Endodermal cell (in vitro differentiated cells): ENCODE measurements around the gene OPN1SW. TPM values are rescaled to one million over a fixed set of nuclear protein-coding genes. Genes with fewer than 3 reads are reported as not detected.

Experiments
- DNase-seq: peaks from one replicate; pipeline ENCODE4 v3.0.0-alpha.2; 2017
- H3K27ac ChIP-seq: 2 replicates; pipeline ENCODE4 v1.5.1; 2013; ENCODE audit warnings: mild to moderate bottlenecking, low read depth, low read length, moderate library complexity
- H3K27me3 ChIP-seq: 2 replicates; pipeline ENCODE4 v1.6.1; 2013; ENCODE audit warnings: mild to moderate bottlenecking, low read length, moderate library complexity; ENCODE audit not compliant: insufficient read depth, control insufficient read depth, poor library complexity, severe bottlenecking
- H3K36me3 ChIP-seq: 2 replicates; pipeline ENCODE4 v1.7.0; 2013; ENCODE audit warnings: mild to moderate bottlenecking, low read length, moderate library complexity; ENCODE audit not compliant: control insufficient read depth, insufficient read depth
- H3K4me1 ChIP-seq: one replicate; pipeline ENCODE4 v1.7.0; 2013; ENCODE audit warnings: low read length; ENCODE audit not compliant: control insufficient read depth, insufficient read depth
- H3K4me3 ChIP-seq: 2 replicates; pipeline ENCODE4 v1.5.1; 2013; ENCODE audit warnings: mild to moderate bottlenecking, low read length, moderate library complexity
- H3K9ac ChIP-seq: 2 replicates; pipeline ENCODE4 v1.6.1; 2013; ENCODE audit warnings: mild to moderate bottlenecking, low read length, moderate library complexity; ENCODE audit not compliant: poor library complexity, severe bottlenecking; ENCODE audit errors: extremely low read depth
- H3K9me3 ChIP-seq: 2 replicates; pipeline ENCODE4 v1.6.1; 2013; ENCODE audit warnings: mild to moderate bottlenecking, low read length, moderate library complexity; ENCODE audit not compliant: control insufficient read depth
- H3K27ac Mint-ChIP-seq: 2 replicates; pipeline ENCODE4 v1.8.0; 2020; ENCODE audit warnings: mixed read lengths
- H3K27me3 Mint-ChIP-seq: 2 replicates; pipeline ENCODE4 v1.8.0; 2021; ENCODE audit warnings: mild to moderate bottlenecking, mixed read lengths; ENCODE audit not compliant: insufficient read depth
- H3K36me3 Mint-ChIP-seq: 2 replicates; pipeline ENCODE4 v1.8.0; 2020; ENCODE audit warnings: low read depth, mixed read lengths
- H3K4me1 Mint-ChIP-seq: 2 replicates; pipeline ENCODE4 v1.8.0; 2020; ENCODE audit warnings: mixed read lengths
- H3K4me3 Mint-ChIP-seq: 2 replicates; pipeline ENCODE4 v1.8.0; 2020; ENCODE audit warnings: mild to moderate bottlenecking, moderate library complexity, mixed read lengths
- H3K9me3 Mint-ChIP-seq: 2 replicates; pipeline ENCODE4 v1.8.0; 2020; ENCODE audit warnings: mild to moderate bottlenecking, mixed read lengths
- WGBS, 2 experiments: methylation state at CpG; one replicate each; pipeline versions ENCODE4 v1.1.5 to v1.1.7; 2013; ENCODE audit warnings: missing lambda C conversion rate in 2 of 2, mixed read lengths in 1 of 2; ENCODE audit not compliant: insufficient coverage in 1 of 2, insufficient read length in 1 of 2; 5-methylcytosine and 5-hydroxymethylcytosine counted together
- total RNA-seq, 2 donors: library from RNA; stranded (reverse); fragmentation: NEBNext Ultra II Directional in 1 of 2; extraction: Animal tissue kit (Norgen Biotek cat#: 25700) in 1 of 2; gene quantifications; 2 replicates in 1 of 2; 3 replicates in 1 of 2; pipeline ENCODE4 v1.2.1, GENCODE V29; 2021
- TF ChIP-seq, protein P1 (sequence below): fragments of 200-600 bp; sonication (generic); conservative IDR thresholded peaks from 2 replicates; pipeline ENCODE4 v1.5.0; 2021; ENCODE audit warnings: antibody characterized with exemption, mild to moderate bottlenecking

OPN1SW gene
- total RNA-seq, 2 donors from 2014 or later, result not detected

DNA sequence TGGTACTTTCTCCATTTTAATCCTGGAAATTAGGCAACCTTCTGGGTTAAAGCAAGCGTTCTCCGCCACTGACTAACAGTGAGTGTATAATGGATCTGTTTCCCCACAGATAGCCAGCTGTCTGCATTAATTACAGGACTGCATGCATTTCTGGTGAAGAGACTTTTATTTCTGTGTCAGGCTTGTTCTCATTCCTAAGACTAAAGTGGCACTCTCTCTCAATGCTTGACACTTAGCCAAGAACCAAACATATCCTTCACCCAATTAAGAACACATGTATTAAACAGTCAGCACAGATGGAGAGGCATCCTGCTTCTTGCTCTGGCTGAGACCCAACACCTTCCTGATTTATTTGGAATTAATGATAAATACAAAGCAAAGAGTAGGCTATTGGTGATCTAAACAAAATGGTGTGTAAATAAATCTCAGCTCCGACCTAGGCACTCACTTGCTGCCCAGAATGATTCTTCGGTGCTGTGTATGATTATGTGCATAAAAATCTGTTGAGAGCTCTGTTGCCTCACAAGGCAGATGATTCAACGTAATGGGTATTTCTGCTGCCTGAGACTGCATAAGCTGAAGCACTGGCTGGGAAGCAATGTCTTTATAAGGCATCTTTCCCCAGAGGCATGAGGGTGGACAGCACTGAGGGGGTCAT is 19.6 kb downstream of the OPN1SW start:
- no peaks in the 10 kb centered on the region for H3K9me3 ChIP-seq
- WGBS, 2 experiments, result 94 to 97% methylated on average over 5 of the region's 5 CpGs
- no peaks in the 10 kb centered on the region for H3K27me3 ChIP-seq
- no peak overlapping the region for H3K27ac ChIP-seq
- H3K4me3 Mint-ChIP-seq, result no peak overlapping the region
- TF ChIP-seq, protein P1, sequence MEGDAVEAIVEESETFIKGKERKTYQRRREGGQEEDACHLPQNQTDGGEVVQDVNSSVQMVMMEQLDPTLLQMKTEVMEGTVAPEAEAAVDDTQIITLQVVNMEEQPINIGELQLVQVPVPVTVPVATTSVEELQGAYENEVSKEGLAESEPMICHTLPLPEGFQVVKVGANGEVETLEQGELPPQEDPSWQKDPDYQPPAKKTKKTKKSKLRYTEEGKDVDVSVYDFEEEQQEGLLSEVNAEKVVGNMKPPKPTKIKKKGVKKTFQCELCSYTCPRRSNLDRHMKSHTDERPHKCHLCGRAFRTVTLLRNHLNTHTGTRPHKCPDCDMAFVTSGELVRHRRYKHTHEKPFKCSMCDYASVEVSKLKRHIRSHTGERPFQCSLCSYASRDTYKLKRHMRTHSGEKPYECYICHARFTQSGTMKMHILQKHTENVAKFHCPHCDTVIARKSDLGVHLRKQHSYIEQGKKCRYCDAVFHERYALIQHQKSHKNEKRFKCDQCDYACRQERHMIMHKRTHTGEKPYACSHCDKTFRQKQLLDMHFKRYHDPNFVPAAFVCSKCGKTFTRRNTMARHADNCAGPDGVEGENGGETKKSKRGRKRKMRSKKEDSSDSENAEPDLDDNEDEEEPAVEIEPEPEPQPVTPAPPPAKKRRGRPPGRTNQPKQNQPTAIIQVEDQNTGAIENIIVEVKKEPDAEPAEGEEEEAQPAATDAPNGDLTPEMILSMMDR, result no peak
- H3K4me1 ChIP-seq, result peaks cover 2% of the 10 kb centered on the region
- H3K27me3 Mint-ChIP-seq, result no peaks in the 10 kb centered on the region
- peaks cover 93% of the 10 kb centered on the region for H3K36me3 ChIP-seq
- H3K27ac Mint-ChIP-seq, result no peak overlapping the region
- no peak overlapping the region for H3K4me3 ChIP-seq
- no peaks in the 10 kb centered on the region for H3K9me3 Mint-ChIP-seq
- no peak overlapping the region for H3K9ac ChIP-seq
- no peak for DNase-seq
- H3K4me1 Mint-ChIP-seq, result peaks cover 3% of the 10 kb centered on the region
- peaks cover 56% of the 10 kb centered on the region for H3K36me3 Mint-ChIP-seq

DNA sequence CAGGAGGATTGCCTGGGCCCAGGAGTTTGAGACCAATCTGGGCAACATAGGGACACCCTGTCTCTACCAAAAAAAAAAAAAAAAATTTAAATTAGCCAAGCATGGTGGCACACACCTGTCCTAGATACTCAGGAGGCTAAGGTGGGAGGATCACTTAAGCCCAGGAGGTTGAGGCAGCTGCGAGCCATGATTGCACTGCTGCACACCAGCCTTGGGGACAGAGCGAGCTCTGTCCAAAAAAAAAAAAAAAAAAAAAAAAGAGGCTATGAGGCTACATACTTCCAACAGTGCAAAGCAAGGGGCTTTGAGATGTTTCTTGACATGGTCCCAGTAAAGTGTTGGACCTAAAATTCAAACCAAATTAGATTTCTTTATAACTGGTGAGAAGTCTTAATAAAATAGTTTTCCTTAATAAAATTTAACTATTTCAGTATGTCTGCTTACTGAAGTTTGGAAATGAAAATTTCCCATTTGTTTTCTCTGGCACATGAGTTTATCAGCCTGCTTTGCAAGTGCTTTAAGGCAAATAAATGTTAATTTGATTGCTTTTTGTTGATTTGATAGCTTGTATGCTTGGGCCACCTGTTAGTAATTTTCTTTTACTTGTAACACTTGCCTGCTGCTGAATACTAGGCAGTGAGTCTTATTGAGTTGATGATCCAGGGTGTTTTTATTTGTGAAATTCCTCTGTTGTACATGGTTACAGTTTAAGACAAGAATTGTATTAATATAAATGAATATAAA is 20.3 kb downstream of the OPN1SW start:
- Mint-ChIP-seq H3K4me1 (peaks cover 3% of the 10 kb centered on the region), H3K4me3 (no peak overlapping the region), H3K27ac (no peak overlapping the region), H3K27me3 (no peaks in the 10 kb centered on the region), H3K9me3 (no peaks in the 10 kb centered on the region), H3K36me3 (peaks cover 58% of the 10 kb centered on the region)
- TF ChIP-seq, protein P1, result no peak
- no peak overlapping the region for H3K27ac ChIP-seq
- no peak overlapping the region for H3K9ac ChIP-seq
- H3K9me3 ChIP-seq, result no peaks in the 10 kb centered on the region
- WGBS, 2 experiments, result 98 to 100% methylated on average over 1 to 2 of the region's 2 CpGs
- no peak for DNase-seq
- H3K4me1 ChIP-seq, result peaks cover 2% of the 10 kb centered on the region
- H3K36me3 ChIP-seq, result peaks cover 97% of the 10 kb centered on the region
- no peaks in the 10 kb centered on the region for H3K27me3 ChIP-seq
- H3K4me3 ChIP-seq, result no peak overlapping the region

- Histone ChIP-seq H3K27me3 (no peaks in the 10 kb centered on the region), H3K4me3 (peak overlapping the region; percentile 26), H3K9ac (no peak overlapping the region), H3K4me1 (peaks cover 2% of the 10 kb centered on the region), H3K27ac (no peak overlapping the region), H3K9me3 (no peaks in the 10 kb centered on the region), H3K36me3 (peaks cover 96% of the 10 kb centered on the region)
- Mint-ChIP-seq H3K4me3 (no peak overlapping the region), H3K9me3 (no peaks in the 10 kb centered on the region), H3K4me1 (peaks cover 11% of the 10 kb centered on the region), H3K27ac (no peak overlapping the region), H3K36me3 (peaks cover 64% of the 10 kb centered on the region), H3K27me3 (no peaks in the 10 kb centered on the region)
- no peak for DNase-seq
- TF ChIP-seq, protein P1, result no peak
- WGBS, 2 experiments, result no CpG with 5 or more reads among the region's 1 CpG
Measured at GRCh38 chr7:128752251-128752650, 23.3 kb downstream of the OPN1SW start.
